Esophagus muscularis mucosa (tissue), 4 donors: Measurements from ENCODE around the gene VAPB. TPM values are rescaled to one million over a fixed set of nuclear protein-coding genes. Genes with fewer than 3 reads are reported as not detected.

Source experiments
- DNase-seq: peaks from one replicate; pipeline ENCODE4 v3.0.0-alpha.2; 2017; ENCODE audit errors: extremely low spot score
- H3K27ac ChIP-seq, 4 donors: fragments of 200-600 bp; sonication (generic); replicated peaks in 1 of 4; 1 replicate in 3 of 4; 2 replicates in 1 of 4; pipeline ENCODE4 v1.5.1; 2016 to 2019; ENCODE audit warnings: mild to moderate bottlenecking in 1 of 4
- H3K27me3 ChIP-seq, 4 donors: fragments of 200-600 bp; sonication (generic); one replicate each; pipeline versions ENCODE4 v1.5.1 to v1.6.0; 2016 to 2019
- H3K36me3 ChIP-seq, 4 donors: fragments of 200-600 bp; sonication (generic); one replicate each; pipeline ENCODE4 v1.5.1; 2016 to 2019
- H3K4me1 ChIP-seq, 4 donors: fragments of 200-600 bp; sonication (generic); one replicate each; pipeline ENCODE4 v1.5.1; 2016 to 2019
- H3K4me3 ChIP-seq, 4 donors: fragments of 200-600 bp; sonication (generic); 1 replicate in 2 of 4; 2 replicates in 2 of 4; pipeline ENCODE4 v1.5.1; 2016 to 2019; ENCODE audit warnings: mild to moderate bottlenecking in 4 of 4, moderate library complexity in 1 of 4
- H3K9me3 ChIP-seq, 4 donors: fragments of 200-600 bp; sonication (generic); 1 replicate in 3 of 4; 2 replicates in 1 of 4; pipeline ENCODE4 v1.5.1; 2016 to 2019
- CTCF ChIP-seq, 3 experiments: fragments of 200-600 bp in 2 of 3; fragments of 450-650 bp in 1 of 3; sonication (generic) in 2 of 3; IDR thresholded peaks; one replicate each; pipeline ENCODE4 v1.5.1; 2017 to 2019; ENCODE audit warnings: antibody characterized with exemption in 3 of 3, mild to moderate bottlenecking in 2 of 3, moderate library complexity in 1 of 3
- EP300 ChIP-seq: sonication (generic); formaldehyde crosslinking; IDR thresholded peaks from one replicate; pipeline ENCODE4 v1.6.1; 2017; ENCODE audit warnings: antibody characterized with exemption
- POLR2A ChIP-seq: fragments of 450-650 bp; IDR thresholded peaks from one replicate; pipeline ENCODE4 v1.6.1; 2017; ENCODE audit warnings: antibody characterized with exemption, moderate library complexity, mild to moderate bottlenecking, low read depth
- POLR2AphosphoS5 ChIP-seq, 2 donors: sonication (generic); formaldehyde crosslinking; IDR thresholded peaks; one replicate each; pipeline ENCODE4 v1.6.1; 2017; ENCODE audit warnings: antibody characterized with exemption in 2 of 2
- WGBS: methylation state at CpG from one replicate; pipeline ENCODE4 v1.1.5; 2018; 5-methylcytosine and 5-hydroxymethylcytosine counted together
- intact Hi-C: fragments of 100-400 bp; cut with DNase I; formaldehyde crosslinking; loops from one replicate; pipeline ENCODE4 v1.15.1; 2023
- total RNA-seq, 4 donors: library from RNA; depleted of rRNA; stranded (reverse); fragments of >200 nt; gene quantifications; one replicate each; pipeline versions ENCODE4 v1.1.0 to v1.2.1, GENCODE V29; 2016

Gene VAPB
- total RNA-seq, 4 donors from 2014 or later: 24.9 to 39.0 (median 28.3) TPM

GRCh38 chr20:58444746-58445255, 55.8 kb downstream of the VAPB start:
- intact Hi-C loops: no loop called here

DNA sequence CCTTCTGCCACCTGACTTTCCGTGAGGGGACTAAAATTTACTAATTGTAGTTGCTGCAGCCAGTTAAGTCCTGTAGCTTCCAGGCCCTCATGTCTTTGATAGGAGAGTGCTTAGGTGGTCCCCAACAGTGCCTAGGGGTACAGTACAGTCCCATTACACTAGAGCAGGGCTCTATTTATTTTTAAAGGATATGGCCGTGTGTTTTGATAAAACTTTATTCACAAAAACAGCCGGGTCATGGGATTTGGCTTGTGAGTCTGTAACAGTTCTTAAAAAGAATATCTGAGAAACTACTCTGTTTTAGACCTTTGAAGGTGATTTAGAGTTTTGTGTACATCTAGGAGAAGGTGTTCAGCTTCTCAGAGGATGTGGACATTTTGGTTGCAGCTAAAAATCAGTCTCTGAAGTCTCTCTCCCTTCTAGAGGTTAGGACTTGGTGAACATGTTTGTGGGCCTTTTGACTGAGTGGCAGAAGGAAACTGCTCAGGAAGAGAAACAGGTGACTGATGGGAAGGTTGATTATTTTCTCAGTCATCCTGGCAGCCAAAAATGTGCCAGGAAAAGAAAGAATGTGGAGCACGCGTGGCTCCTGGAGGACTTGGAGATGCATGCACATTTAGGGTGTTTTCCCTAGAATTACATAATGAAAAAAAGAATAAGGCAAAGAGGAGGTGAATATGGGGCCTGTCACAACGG, 57.4 kb downstream of the VAPB start:
- H3K4me3 ChIP-seq: no peak overlapping the region
- H3K27me3 ChIP-seq: no peaks in the 10 kb centered on the region
- peaks cover 11 to 62% (median 40%) of the 10 kb centered on the region in 4 donors for H3K36me3 ChIP-seq
- intact Hi-C loops: no loop called here
- H3K4me1 ChIP-seq: peaks cover 0 to 25% (median 18%) of the 10 kb centered on the region in 4 donors
- TF ChIP-seq EP300 (no peak), CTCF (IDR thresholded peaks at IDR 0.05) (no peak), POLR2A (no peak), POLR2AphosphoS5 (IDR thresholded peaks at IDR 0.05) (no peak)
- H3K27ac ChIP-seq: peak overlapping the region in 2 of 4 donors; percentile 2 to 4
- DNase-seq: no peak
- H3K9me3 ChIP-seq: no peaks in the 10 kb centered on the region
- 72% methylated on average over 6 of the region's 6 CpGs for whole genome bisulfite sequencing

More at GRCh38 chr20:58444746-58445255, 55.8 kb downstream of the VAPB start:
- H3K4me1 ChIP-seq: peaks cover 8 to 28% (median 20%) of the 10 kb centered on the region in 4 donors
- no peak for TF ChIP-seq POLR2AphosphoS5 (IDR thresholded peaks at IDR 0.05)
- no peak for TF ChIP-seq POLR2A
- TF ChIP-seq EP300: no peak
- TF ChIP-seq CTCF (IDR thresholded peaks at IDR 0.05): no peak
- no peaks in the 10 kb centered on the region for H3K9me3 ChIP-seq
- H3K36me3 ChIP-seq: peaks cover 11 to 65% (median 45%) of the 10 kb centered on the region in 4 donors
- DNase-seq: no peak
- H3K4me3 ChIP-seq: no peak overlapping the region
- no peaks in the 10 kb centered on the region for H3K27me3 ChIP-seq
- 80% methylated on average over 5 of the region's 5 CpGs for WGBS
- H3K27ac ChIP-seq: no peak overlapping the region

GRCh38 chr20:58446960-58447265, 57.9 kb downstream of the VAPB start:
- H3K4me3 ChIP-seq: no peak overlapping the region
- intact Hi-C loops: no loop called here
- H3K36me3 ChIP-seq: peaks cover 11 to 57% (median 39%) of the 10 kb centered on the region in 4 donors
- no peaks in the 10 kb centered on the region for H3K27me3 ChIP-seq
- TF ChIP-seq CTCF (IDR thresholded peaks at IDR 0.05) (no peak), POLR2A (no peak), POLR2AphosphoS5 (IDR thresholded peaks at IDR 0.05) (no peak), EP300 (no peak)
- WGBS: 80% methylated on average over 7 of the region's 7 CpGs
- H3K4me1 ChIP-seq: peaks cover 0 to 25% (median 18%) of the 10 kb centered on the region in 4 donors
- H3K9me3 ChIP-seq: no peaks in the 10 kb centered on the region
- peak overlapping the region in 2 of 4 donors; percentile 2 to 4 for H3K27ac ChIP-seq
- no peak for DNase-seq

GRCh38 chr20:58447511-58448391, 58.7 kb downstream of the VAPB start:
- no peak for DNase-seq
- Histone ChIP-seq H3K27ac (no peak overlapping the region), H3K27me3 (no peaks in the 10 kb centered on the region), H3K36me3 (peaks cover 11 to 54% (median 35%) of the 10 kb centered on the region in 4 donors), H3K4me3 (no peak overlapping the region), H3K4me1 (peaks cover 0 to 25% (median 16%) of the 10 kb centered on the region in 4 donors), H3K9me3 (no peaks in the 10 kb centered on the region)
- TF ChIP-seq POLR2AphosphoS5 (IDR thresholded peaks at IDR 0.05) (no peak), CTCF (IDR thresholded peaks at IDR 0.05) (peak; percentile 58 to 69 (median 60)), EP300 (no peak), POLR2A (no peak)
- intact Hi-C loops: loop anchor here (2.0 kb wide), 1 partner anchor 211 kb away; no protein-coding TSS in a partner anchor
- WGBS: 65% methylated on average over 10 of the region's 10 CpGs
